ENCODE results near the gene PRKAR1A.
A peak's percentile ranks its signal among the peaks of the same experiment; 100 is the strongest.
"Not testable (repeated sequence)": the region's sequence is repeated elsewhere in the genome, so short reads cannot be mapped to it uniquely, and the experiment has no call there.

Gene PRKAR1A

GRCh38 chr17:68511671-68512246 lies 471 bp upstream of the PRKAR1A start:
- DNase-seq (ENCODE audit: low read depth): peak; percentile 44

- DNase-seq (ENCODE audit: low read depth): no peak
Measured at GRCh38 chr17:68512960-68513474, 787 bp downstream of the PRKAR1A start.

GRCh38 chr17:68513932-68514331 lies 1.7 kb downstream of the PRKAR1A start:
- no peak for DNase-seq (ENCODE audit: low read depth)

- no peak for DNase-seq (ENCODE audit: low read depth)
Measured at GRCh38 chr17:68514831-68515635, 2.8 kb downstream of the PRKAR1A start.

- DNase-seq (ENCODE audit: low read depth): no peak
Measured at GRCh38 chr17:68516732-68517131, 4.5 kb downstream of the PRKAR1A start.

- not testable (repeated sequence) for DNase-seq (ENCODE audit: low read depth)
Measured at GRCh38 chr17:68517605-68518004, 5.4 kb downstream of the PRKAR1A start.

- no peak for DNase-seq (ENCODE audit: low read depth)
Measured at GRCh38 chr17:68518063-68518815, 6.0 kb downstream of the PRKAR1A start.

- DNase-seq (ENCODE audit: low read depth): not testable (repeated sequence)
Measured at GRCh38 chr17:68519051-68519450, 6.8 kb downstream of the PRKAR1A start.

GRCh38 chr17:68519911-68520310 lies 7.7 kb downstream of the PRKAR1A start:
- no peak for DNase-seq (ENCODE audit: low read depth)

GRCh38 chr17:68522266-68522665 lies 10.0 kb downstream of the PRKAR1A start:
- no peak for DNase-seq (ENCODE audit: low read depth)

- DNase-seq (ENCODE audit: low read depth): no peak
Measured at GRCh38 chr17:68526548-68526947, 14.3 kb downstream of the PRKAR1A start.

- no peak for DNase-seq (ENCODE audit: low read depth)
Measured at GRCh38 chr17:68527314-68527713, 15.1 kb downstream of the PRKAR1A start.

GRCh38 chr17:68531252-68531651 lies 19.0 kb downstream of the PRKAR1A start:
- DNase-seq (ENCODE audit: low read depth): no peak

GRCh38 chr17:68532826-68533225 lies 20.6 kb downstream of the PRKAR1A start:
- DNase-seq (ENCODE audit: low read depth): no peak

GRCh38 chr17:68533887-68534694 lies 21.9 kb downstream of the PRKAR1A start:
- no peak for DNase-seq (ENCODE audit: low read depth)

GRCh38 chr17:68534695-68535088 lies 22.5 kb downstream of the PRKAR1A start:
- no peak for DNase-seq (ENCODE audit: low read depth)

GRCh38 chr17:68535922-68536321 lies 23.7 kb downstream of the PRKAR1A start:
- DNase-seq (ENCODE audit: low read depth): no peak

- no peak for DNase-seq (ENCODE audit: low read depth)
Measured at GRCh38 chr17:68539548-68540467, 27.6 kb downstream of the PRKAR1A start.

GRCh38 chr17:68540981-68541380 lies 28.8 kb downstream of the PRKAR1A start:
- no peak for DNase-seq (ENCODE audit: low read depth)

GRCh38 chr17:68541816-68542215 lies 29.6 kb downstream of the PRKAR1A start:
- DNase-seq (ENCODE audit: low read depth): no peak

All from stimulated activated CD8-positive, alpha-beta memory T cell treated with anti-CD3 and anti-CD28 coated beads, Interleukin-15, amount 100 ng/mL, for 24 hours (primary cell).